ENCODE results near the gene OR7E24. TPM values are rescaled to one million over a fixed set of nuclear protein-coding genes. Genes with fewer than 3 reads are reported as not detected.

The OR7E24 gene
- total and polyA plus RNA-seq, 4 donors = not detected

Other genes with a start within 250 kb of the OR7E24 start
- gene MUC16, start 240.5 kb upstream of the OR7E24 start, total RNA-seq = under 1 TPM; under 0.01 TPM
- not detected for gene MUC16, start 240.5 kb upstream of the OR7E24 start, polyA plus RNA-seq (ENCODE audit: insufficient read length in 2 of 2)
- not detected for gene OR1M1, start 163.9 kb upstream of the OR7E24 start, total RNA-seq
- gene OR1M1, start 163.9 kb upstream of the OR7E24 start, polyA plus RNA-seq (ENCODE audit: insufficient read length in 2 of 2) = under 1 TPM in 1 of 2 donors, not detected in 1; 0.06 TPM
- not detected for gene OR7G2, start 143.5 kb upstream of the OR7E24 start, total RNA-seq
- under 1 TPM; 0.11 to 0.18 TPM for gene OR7G2, start 143.5 kb upstream of the OR7E24 start, polyA plus RNA-seq (ENCODE audit: insufficient read length in 2 of 2)
- not detected for gene OR7G1, start 135.2 kb upstream of the OR7E24 start, total RNA-seq
- not detected for gene OR7G1, start 135.2 kb upstream of the OR7E24 start, polyA plus RNA-seq (ENCODE audit: insufficient read length in 2 of 2)
- not detected for gene OR7G3, start 124.0 kb upstream of the OR7E24 start, total RNA-seq
- not detected for gene OR7G3, start 124.0 kb upstream of the OR7E24 start, polyA plus RNA-seq (ENCODE audit: insufficient read length in 2 of 2)
- gene ZNF317, start 110.5 kb upstream of the OR7E24 start, total RNA-seq = 10 to 100 TPM; 14.5 to 36.8 TPM
- 10 to 100 TPM; 30.6 to 35.9 TPM for gene ZNF317, start 110.5 kb upstream of the OR7E24 start, polyA plus RNA-seq (ENCODE audit: insufficient read length in 2 of 2)
- under 1 TPM in 1 of 2 donors, not detected in 1; 0.06 TPM for gene OR7D2, start 72.0 kb upstream of the OR7E24 start, total RNA-seq
- gene OR7D2, start 72.0 kb upstream of the OR7E24 start, polyA plus RNA-seq (ENCODE audit: insufficient read length in 2 of 2) = under 1 TPM; 0.27 to 0.30 TPM
- not detected for gene OR7D4, start 31.3 kb upstream of the OR7E24 start, total RNA-seq
- gene OR7D4, start 31.3 kb upstream of the OR7E24 start, polyA plus RNA-seq (ENCODE audit: insufficient read length in 2 of 2) = under 1 TPM; 0.05 to 0.06 TPM
- gene ZNF699, start 58.9 kb downstream of the OR7E24 start, total RNA-seq = 10 to 100 TPM; 10.7 to 19.5 TPM
- gene ZNF699, start 58.9 kb downstream of the OR7E24 start, polyA plus RNA-seq (ENCODE audit: insufficient read length in 2 of 2) = 1 to 10 TPM; 3.9 to 5.8 TPM
- 10 to 100 TPM; 45.7 to 50.4 TPM for gene ZNF559, start 73.2 kb downstream of the OR7E24 start, total RNA-seq
- gene ZNF559, start 73.2 kb downstream of the OR7E24 start, polyA plus RNA-seq (ENCODE audit: insufficient read length in 2 of 2) = 10 to 100 TPM; 40.7 to 42.0 TPM
- 10 to 100 TPM in 1 of 2 donors, 1 to 10 TPM in 1; 9.9 to 11.5 TPM for gene ZNF177, start 112.1 kb downstream of the OR7E24 start, total RNA-seq
- 10 to 100 TPM; 14.7 to 16.9 TPM for gene ZNF177, start 112.1 kb downstream of the OR7E24 start, polyA plus RNA-seq (ENCODE audit: insufficient read length in 2 of 2)
- gene ZNF266, start 184.6 kb downstream of the OR7E24 start, total RNA-seq = 10 to 100 TPM; 18.5 to 23.7 TPM
- 10 to 100 TPM; 26.6 to 45.5 TPM for gene ZNF266, start 184.6 kb downstream of the OR7E24 start, polyA plus RNA-seq (ENCODE audit: insufficient read length in 2 of 2)
- under 1 TPM; 0.66 to 0.79 TPM for gene ZNF560, start 247.7 kb downstream of the OR7E24 start, total RNA-seq
- 1 to 10 TPM in 1 of 2 donors, under 1 TPM in 1; 0.96 to 1.2 TPM for gene ZNF560, start 247.7 kb downstream of the OR7E24 start, polyA plus RNA-seq (ENCODE audit: insufficient read length in 2 of 2)